ENCODE measurements around the gene ATAD3B.

ATAD3B gene

DNA sequence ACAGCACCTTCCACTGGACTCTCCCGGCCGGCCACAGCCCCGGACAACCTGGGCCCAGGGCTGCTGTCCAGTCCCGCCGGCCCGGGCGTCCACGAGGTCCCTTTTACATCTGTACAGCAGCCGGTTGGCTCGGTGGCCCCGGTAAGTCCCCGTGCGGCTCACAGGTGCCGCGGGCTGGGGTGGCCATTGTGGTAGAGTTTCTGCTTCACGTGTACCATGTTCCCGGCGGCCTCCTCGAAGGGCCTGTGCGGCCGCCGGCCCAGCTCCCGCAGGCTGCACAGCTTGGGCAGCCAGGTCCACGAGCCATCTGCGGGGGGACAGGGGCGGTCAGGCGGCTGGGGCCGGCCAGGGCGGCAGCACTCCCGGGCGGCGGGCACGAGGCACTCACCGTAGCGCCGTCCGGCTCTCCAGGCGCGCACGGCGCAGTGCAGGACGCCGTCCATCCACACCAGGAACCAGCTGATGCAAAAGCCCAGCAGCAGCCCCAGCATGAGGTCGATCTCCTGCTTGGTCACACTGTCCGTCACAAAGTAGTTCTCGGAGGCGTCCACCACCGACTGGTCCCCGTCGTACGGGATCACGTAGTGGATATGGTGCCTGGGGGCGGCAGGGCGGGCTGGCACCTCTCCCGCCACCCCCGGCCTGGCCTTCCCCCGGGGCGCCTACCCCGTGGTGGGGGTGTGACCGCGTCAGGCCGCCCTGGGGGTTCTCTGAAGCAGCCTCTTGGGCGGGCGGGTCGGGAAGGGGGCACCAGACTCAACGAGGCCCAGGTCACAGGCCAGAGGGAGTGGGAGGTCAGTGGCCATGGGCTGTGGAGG lies 63.8 kb downstream of the ATAD3B start:
- no peaks in the 10 kb centered on the region; the same call in 1 of the 2 replicates for H3K36me3 ChIP-seq (ENCODE audit: insufficient read depth, low read length)
- H3K9me3 ChIP-seq (ENCODE audit: low read depth, low read length), result no peaks in the 10 kb centered on the region
- no peak overlapping the region for H3K27ac ChIP-seq
- TF ChIP-seq POLR2AphosphoS5 (IDR thresholded peaks at IDR 0.05; ENCODE audit: borderline replicate concordance, low read depth, low read length) (no peak), EZH2 (IDR thresholded peaks at IDR 0.05) (no peak), FOXP2 (optimal IDR thresholded peaks at IDR 0.05; ENCODE audit: control extremely low read depth, extremely low read length, insufficient read depth) (no peak)
- no peak overlapping the region for H3K4me3 ChIP-seq
- no peak for DNase-seq (ENCODE audit: low read depth, low spot score)
- no peak overlapping the region for H3K9ac ChIP-seq (ENCODE audit: insufficient read length)

DNA sequence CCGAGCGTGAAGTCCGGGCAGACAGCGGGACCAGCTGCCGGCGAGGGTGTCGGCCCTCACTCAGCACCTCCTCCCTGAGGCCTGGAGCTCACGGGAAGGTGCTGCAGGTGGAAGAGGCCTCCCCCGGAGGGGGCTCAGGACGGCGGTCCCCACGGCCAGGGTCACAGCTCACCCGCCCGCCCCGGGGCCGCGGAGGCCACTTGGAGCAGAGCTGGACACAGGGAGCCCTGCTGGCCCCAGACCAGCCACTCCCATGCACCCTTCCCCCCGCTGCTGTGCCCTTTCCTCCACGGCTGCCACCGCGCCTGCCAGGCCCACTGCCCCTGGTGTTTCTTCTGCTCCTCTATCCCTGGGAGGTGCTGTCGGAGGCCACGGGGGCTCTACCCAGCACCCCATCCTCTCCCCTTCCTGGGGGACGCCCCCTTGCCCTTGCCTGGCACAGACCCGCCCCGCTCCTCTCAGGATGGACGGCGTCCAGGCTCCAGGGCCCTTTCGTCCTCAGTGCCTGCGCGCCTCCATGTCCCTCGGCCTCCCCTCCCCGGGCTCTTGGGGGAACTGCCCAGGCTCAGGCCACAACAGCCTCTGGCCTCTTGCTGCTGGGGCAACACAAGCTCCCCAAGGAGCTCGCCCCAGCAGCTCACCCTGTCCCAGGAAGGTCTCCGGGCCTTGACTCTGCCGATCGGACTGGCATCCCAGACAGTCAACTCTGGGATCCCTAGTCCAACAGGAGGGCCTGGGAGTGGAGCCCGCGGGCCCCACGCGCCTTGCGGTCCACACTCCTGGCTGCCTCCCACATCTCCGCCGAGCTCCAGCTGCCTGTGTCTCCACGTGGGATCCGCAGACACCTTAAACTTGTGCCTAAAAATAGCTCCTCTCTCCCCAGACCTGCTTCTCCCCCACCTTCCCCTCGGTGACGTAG lies 64.7 kb downstream of the ATAD3B start:
- H3K27ac ChIP-seq, result no peak overlapping the region
- DNase-seq (ENCODE audit: low read depth, low spot score), result no peak
- no peak overlapping the region for H3K4me3 ChIP-seq
- no peaks in the 10 kb centered on the region for H3K9me3 ChIP-seq (ENCODE audit: low read depth, low read length)
- H3K36me3 ChIP-seq (ENCODE audit: insufficient read depth, low read length), result no peaks in the 10 kb centered on the region; the same call in 1 of the 2 replicates
- TF ChIP-seq EZH2 (IDR thresholded peaks at IDR 0.05) (no peak), FOXP2 (optimal IDR thresholded peaks at IDR 0.05; ENCODE audit: control extremely low read depth, extremely low read length, insufficient read depth) (no peak), POLR2AphosphoS5 (IDR thresholded peaks at IDR 0.05; ENCODE audit: borderline replicate concordance, low read depth, low read length) (0 out of 2 replicates have a peak, but pooled peaks have one; percentile 13)
- H3K9ac ChIP-seq (ENCODE audit: insufficient read length), result no peak overlapping the region

- H3K4me3 ChIP-seq, result no peak overlapping the region
- TF ChIP-seq POLR2AphosphoS5 (IDR thresholded peaks at IDR 0.05; ENCODE audit: borderline replicate concordance, low read depth, low read length) (no peak), EZH2 (IDR thresholded peaks at IDR 0.05) (no peak), FOXP2 (optimal IDR thresholded peaks at IDR 0.05; ENCODE audit: control extremely low read depth, extremely low read length, insufficient read depth) (no peak)
- H3K36me3 ChIP-seq (ENCODE audit: insufficient read depth, low read length), result no peaks in the 10 kb centered on the region; the same call in 1 of the 2 replicates
- no peak overlapping the region for H3K9ac ChIP-seq (ENCODE audit: insufficient read length)
- H3K27ac ChIP-seq, result no peak overlapping the region
- H3K9me3 ChIP-seq (ENCODE audit: low read depth, low read length), result no peaks in the 10 kb centered on the region
- DNase-seq (ENCODE audit: low read depth, low spot score), result no peak
Measured at GRCh38 chr1:1536938-1537546, 65.5 kb downstream of the ATAD3B start.

- Histone ChIP-seq H3K27ac (no peak overlapping the region), H3K36me3 (ENCODE audit: insufficient read depth, low read length) (no peaks in the 10 kb centered on the region; the same call in 1 of the 2 replicates), H3K4me3 (no peak overlapping the region), H3K9me3 (ENCODE audit: low read depth, low read length) (no peaks in the 10 kb centered on the region), H3K9ac (ENCODE audit: insufficient read length) (no peak overlapping the region)
- TF ChIP-seq POLR2AphosphoS5 (IDR thresholded peaks at IDR 0.05; ENCODE audit: borderline replicate concordance, low read depth, low read length) (no peak), EZH2 (IDR thresholded peaks at IDR 0.05) (no peak), FOXP2 (optimal IDR thresholded peaks at IDR 0.05; ENCODE audit: control extremely low read depth, extremely low read length, insufficient read depth) (no peak)
- no peak for DNase-seq (ENCODE audit: low read depth, low spot score)
Measured at GRCh38 chr1:1537626-1538250, 66.2 kb downstream of the ATAD3B start.

DNA sequence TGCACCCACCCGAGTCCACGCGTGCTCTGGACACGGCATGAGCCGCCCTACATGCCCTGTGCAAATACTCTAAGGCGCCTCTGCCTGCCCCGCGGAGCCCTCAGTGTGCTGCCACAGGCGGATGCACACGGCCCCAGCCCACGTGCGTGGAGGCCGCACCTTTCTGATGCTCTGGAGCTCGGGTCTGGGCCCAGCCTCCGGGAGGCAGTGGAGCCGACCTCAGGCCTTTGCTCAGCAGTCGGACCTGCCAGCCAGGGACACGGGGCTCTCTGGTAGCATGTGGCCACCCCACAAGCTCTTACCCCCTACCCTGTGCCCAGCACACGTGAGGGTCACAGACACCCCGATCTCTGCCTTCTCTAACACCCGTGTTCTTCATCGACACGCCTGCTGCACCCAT lies 66.8 kb downstream of the ATAD3B start:
- H3K4me3 ChIP-seq, result no peak overlapping the region
- DNase-seq (ENCODE audit: low read depth, low spot score), result no peak
- TF ChIP-seq FOXP2 (optimal IDR thresholded peaks at IDR 0.05; ENCODE audit: control extremely low read depth, extremely low read length, insufficient read depth) (no peak), EZH2 (IDR thresholded peaks at IDR 0.05) (no peak), POLR2AphosphoS5 (IDR thresholded peaks at IDR 0.05; ENCODE audit: borderline replicate concordance, low read depth, low read length) (no peak)
- H3K27ac ChIP-seq, result no peak overlapping the region
- no peaks in the 10 kb centered on the region for H3K9me3 ChIP-seq (ENCODE audit: low read depth, low read length)
- H3K9ac ChIP-seq (ENCODE audit: insufficient read length), result no peak overlapping the region
- no peaks in the 10 kb centered on the region; the same call in 1 of the 2 replicates for H3K36me3 ChIP-seq (ENCODE audit: insufficient read depth, low read length)

- DNase-seq (ENCODE audit: low read depth, low spot score), result no peak
- TF ChIP-seq POLR2AphosphoS5 (IDR thresholded peaks at IDR 0.05; ENCODE audit: borderline replicate concordance, low read depth, low read length), result no peak
- TF ChIP-seq EZH2 (IDR thresholded peaks at IDR 0.05), result no peak
- no peak for TF ChIP-seq FOXP2 (optimal IDR thresholded peaks at IDR 0.05; ENCODE audit: control extremely low read depth, extremely low read length, insufficient read depth)
- Histone ChIP-seq H3K36me3 (ENCODE audit: insufficient read depth, low read length) (no peaks in the 10 kb centered on the region; the same call in 1 of the 2 replicates), H3K27ac (no peak overlapping the region), H3K4me3 (peak overlapping the region; percentile 76), H3K9me3 (ENCODE audit: low read depth, low read length) (no peaks in the 10 kb centered on the region), H3K9ac (ENCODE audit: insufficient read length) (no peak overlapping the region)
Measured at GRCh38 chr1:1538989-1539309, 67.4 kb downstream of the ATAD3B start.

- no peaks in the 10 kb centered on the region; the same call in 1 of the 2 replicates for H3K36me3 ChIP-seq (ENCODE audit: insufficient read depth, low read length)
- H3K4me3 ChIP-seq, result peak overlapping the region; percentile 76
- no peak overlapping the region for H3K27ac ChIP-seq
- H3K9ac ChIP-seq (ENCODE audit: insufficient read length), result peak overlapping the region; percentile 70
- H3K9me3 ChIP-seq (ENCODE audit: low read depth, low read length), result no peaks in the 10 kb centered on the region
- TF ChIP-seq FOXP2 (optimal IDR thresholded peaks at IDR 0.05; ENCODE audit: control extremely low read depth, extremely low read length, insufficient read depth) (no peak), EZH2 (IDR thresholded peaks at IDR 0.05) (no peak), POLR2AphosphoS5 (IDR thresholded peaks at IDR 0.05; ENCODE audit: borderline replicate concordance, low read depth, low read length) (no peak)
- DNase-seq (ENCODE audit: low read depth, low spot score), result no peak
Measured at GRCh38 chr1:1539310-1540089, 67.9 kb downstream of the ATAD3B start.
